H1 (cell line): Measurements from ENCODE around the gene TUT4. TPM values are rescaled to one million over a fixed set of nuclear protein-coding genes. Genes with fewer than 3 reads are reported as not detected.

Source experiments
- CTCF ChIA-PET: fragments of 300-600 bp; sonication (Branson Sonifier 250); formaldehyde crosslinking; loops from one replicate; lab custom pipeline; 2021; ENCODE audit not compliant: partially characterized antibody; lab: Charles Lee
- POLR2A ChIA-PET: fragments of 300-600 bp; sonication (Branson Sonifier 250); formaldehyde crosslinking; loops from one replicate; lab custom pipeline; 2021; ENCODE audit warnings: inconsistent platforms; ENCODE audit not compliant: partially characterized antibody; lab: Charles Lee
- DNase-seq, 2 experiments: peaks; one replicate each; pipeline versions ENCODE4 v3.0.0 to v3.0.0-alpha.2; 2010 to 2022; ENCODE audit warnings: low spot score in 2 of 2, low read depth in 1 of 2, mixed read lengths in 1 of 2
- FAIRE-seq: peaks from 2 replicates; lab custom pipeline; 2011; peaks lifted over from hg19 to GRCh38; lab: Jason Lieb, UNC
- H2AFZ ChIP-seq: 2 replicates; pipeline ENCODE4 v1.8.1; 2012; ENCODE audit warnings: low read length, inconsistent platforms
- H2AK5ac ChIP-seq: 2 replicates; pipeline ENCODE4 v1.6.1; 2013; ENCODE audit warnings: low read depth, low read length
- H2BK120ac ChIP-seq: replicated peaks from 2 replicates; pipeline ENCODE3; 2013; ENCODE audit warnings: low read depth, low read length, inconsistent platforms
- H2BK12ac ChIP-seq: 2 replicates; pipeline ENCODE4 v1.6.1; 2013; ENCODE audit warnings: low read depth, low read length
- H2BK15ac ChIP-seq: 2 replicates; pipeline ENCODE4 v1.6.1; 2013; ENCODE audit warnings: low read length
- H2BK20ac ChIP-seq: 2 replicates; pipeline ENCODE4 v1.6.1; 2013; ENCODE audit warnings: low read length
- H2BK5ac ChIP-seq: 2 replicates; pipeline ENCODE4 v1.6.1; 2013; ENCODE audit warnings: low read depth, low read length
- H3K14ac ChIP-seq: 2 replicates; pipeline ENCODE4 v1.6.1; 2013; ENCODE audit warnings: inconsistent platforms; ENCODE audit not compliant: insufficient read length
- H3K18ac ChIP-seq: 2 replicates; pipeline ENCODE4 v1.6.1; 2013; ENCODE audit warnings: low read length; ENCODE audit errors: extremely low read depth
- H3K23ac ChIP-seq: 2 replicates; pipeline ENCODE4 v1.6.1; 2013; ENCODE audit warnings: inconsistent platforms; ENCODE audit not compliant: insufficient read length
- H3K23me2 ChIP-seq: 2 replicates; pipeline ENCODE4 v1.6.1; 2013; ENCODE audit warnings: low read depth, low read length
- H3K27ac ChIP-seq: 2 replicates; pipeline ENCODE4 v1.6.1; 2011; ENCODE audit warnings: low read depth, low read length, inconsistent platforms
- H3K27me3 ChIP-seq, 4 experiments: replicated peaks in 1 of 4; 1 replicate in 1 of 4; 2 replicates in 3 of 4; pipeline versions ENCODE4 v1.6.1 to v1.8.1; 2011 to 2013; ENCODE audit warnings: low read length in 3 of 4, mild to moderate bottlenecking in 3 of 4, inconsistent platforms in 2 of 4, mixed read lengths in 2 of 4, moderate library complexity in 1 of 4; ENCODE audit not compliant: control insufficient read depth in 3 of 4, insufficient read depth in 3 of 4; ENCODE audit errors: extremely low read depth in 1 of 4
- H3K36me3 ChIP-seq, 4 experiments: 2 replicates each; pipeline versions ENCODE4 v1.6.1 to v1.8.1; 2011 to 2013; ENCODE audit warnings: mild to moderate bottlenecking in 4 of 4, low read length in 3 of 4, moderate library complexity in 2 of 4, control low read depth in 1 of 4, inconsistent platforms in 1 of 4; ENCODE audit not compliant: insufficient read depth in 4 of 4, control insufficient read depth in 2 of 4
- H3K4ac ChIP-seq: replicated peaks from 2 replicates; pipeline ENCODE3; 2013; ENCODE audit warnings: low read length, low read depth, mixed read lengths, inconsistent platforms; ENCODE audit not compliant: insufficient read length
- H3K4me1 ChIP-seq, 4 experiments: replicated peaks in 1 of 4; 1 replicate in 1 of 4; 2 replicates in 3 of 4; pipeline versions ENCODE4 v1.6.1 to v1.8.1; 2011 to 2013; ENCODE audit warnings: low read length in 3 of 4, inconsistent platforms in 2 of 4, mixed read lengths in 1 of 4; ENCODE audit not compliant: insufficient read depth in 4 of 4, control insufficient read depth in 3 of 4
- H3K4me2 ChIP-seq, 2 experiments: 2 replicates each; pipeline versions ENCODE4 v1.6.1 to v1.8.1; 2011 to 2013; ENCODE audit warnings: low read depth in 2 of 2, low read length in 2 of 2, control low read depth in 1 of 2, inconsistent platforms in 1 of 2, mild to moderate bottlenecking in 1 of 2; ENCODE audit not compliant: insufficient read depth in 1 of 2
- H3K4me3 ChIP-seq, 4 experiments: fragments of 200-600, 300-600 bp in 1 of 4; sonication (generic), shearing (Covaris generic), sonication (Bioruptor Twin) in 1 of 4; 2 replicates each; pipeline versions ENCODE4 v1.5.1 to v1.8.1; 2011 to 2016; ENCODE audit warnings: low read length in 4 of 4, low read depth in 3 of 4, control low read depth in 2 of 4, inconsistent platforms in 2 of 4, mild to moderate bottlenecking in 2 of 4, mixed read lengths in 1 of 4, moderate library complexity in 1 of 4; ENCODE audit not compliant: insufficient read depth in 2 of 4; ENCODE audit errors: extremely low read depth in 1 of 4
- H3K56ac ChIP-seq: replicated peaks from 2 replicates; pipeline ENCODE3; 2013; ENCODE audit warnings: low read depth, mild to moderate bottlenecking, mixed read lengths, low read length, inconsistent platforms; ENCODE audit not compliant: insufficient read length
- H3K79me1 ChIP-seq: 2 replicates; pipeline ENCODE4 v1.6.1; 2013; ENCODE audit warnings: low read depth, low read length, control low read depth
- H3K79me2 ChIP-seq, 2 experiments: 2 replicates each; pipeline versions ENCODE4 v1.6.1 to v1.8.1; 2012 to 2013; ENCODE audit warnings: low read length in 2 of 2, mild to moderate bottlenecking in 2 of 2, inconsistent platforms in 1 of 2; ENCODE audit not compliant: insufficient read depth in 2 of 2, control insufficient read depth in 1 of 2
- H3K9ac ChIP-seq, 4 experiments: replicated peaks in 1 of 4; 1 replicate in 1 of 4; 2 replicates in 3 of 4; pipeline versions ENCODE4 v1.6.1 to v1.8.1; 2011 to 2013; ENCODE audit warnings: low read depth in 3 of 4, low read length in 3 of 4, control low read depth in 2 of 4, mild to moderate bottlenecking in 2 of 4, moderate library complexity in 2 of 4, inconsistent platforms in 1 of 4; ENCODE audit errors: extremely low read depth in 1 of 4
- H3K9me3 ChIP-seq, 2 experiments: 2 replicates each; pipeline versions ENCODE4 v1.6.1 to v1.8.1; 2012 to 2013; ENCODE audit warnings: mild to moderate bottlenecking in 2 of 2, moderate library complexity in 2 of 2, control low read depth in 1 of 2, inconsistent platforms in 1 of 2, low read depth in 1 of 2, low read length in 1 of 2, mixed read lengths in 1 of 2; ENCODE audit not compliant: insufficient read depth in 2 of 2
- H4K20me1 ChIP-seq, 2 experiments: replicated peaks in 1 of 2; 2 replicates each; pipeline versions ENCODE3 to v1.8.1; 2011 to 2013; ENCODE audit warnings: inconsistent platforms in 2 of 2, low read length in 2 of 2, mild to moderate bottlenecking in 1 of 2; ENCODE audit not compliant: insufficient read depth in 2 of 2, control insufficient read depth in 1 of 2
- H4K5ac ChIP-seq: 2 replicates; pipeline ENCODE4 v1.6.1; 2013; ENCODE audit warnings: low read length, low read depth, mixed read lengths, inconsistent platforms; ENCODE audit not compliant: insufficient read length
- H4K8ac ChIP-seq: 2 replicates; pipeline ENCODE4 v1.8.0; 2013; ENCODE audit warnings: mild to moderate bottlenecking, moderate library complexity, low read length, inconsistent platforms; ENCODE audit not compliant: insufficient read depth; ENCODE audit errors: extremely low read depth
- H4K91ac ChIP-seq: replicated peaks from 2 replicates; pipeline ENCODE3; 2013; ENCODE audit warnings: low read length, mixed read lengths, inconsistent platforms; ENCODE audit not compliant: insufficient read length
- EP300 ChIP-seq, 2 experiments: IDR thresholded peaks; 1 replicate in 1 of 2; 2 replicates in 1 of 2; pipeline ENCODE4 v1.6.1; 2011 to 2012; ENCODE audit warnings: low read depth in 2 of 2, low read length in 2 of 2, mild to moderate bottlenecking in 2 of 2, borderline replicate concordance in 1 of 2, inconsistent platforms in 1 of 2, moderate library complexity in 1 of 2
- FOSL1 ChIP-seq: IDR thresholded peaks from 2 replicates; pipeline ENCODE4 v1.6.1; 2011; ENCODE audit warnings: mild to moderate bottlenecking, low read depth, low read length, moderate library complexity; ENCODE audit not compliant: insufficient read depth
- HDAC2 ChIP-seq, 2 experiments: fragments of 300-600 bp in 1 of 2; sonication (generic) in 1 of 2; IDR thresholded peaks; 2 replicates each; pipeline ENCODE4 v1.6.1; 2011 to 2012; ENCODE audit warnings: low read depth in 2 of 2, low read length in 2 of 2, mild to moderate bottlenecking in 2 of 2, moderate library complexity in 2 of 2, borderline replicate concordance in 1 of 2, inconsistent platforms in 1 of 2
- KDM1A ChIP-seq: fragments of 200-600, 300-600 bp; sonication (generic); IDR thresholded peaks from 2 replicates; pipeline ENCODE4 v1.7.1; 2016; ENCODE audit warnings: mild to moderate bottlenecking, low read length, borderline replicate concordance
- POU5F1 ChIP-seq: IDR thresholded peaks from 2 replicates; pipeline ENCODE4 v1.6.1; 2011; ENCODE audit warnings: low read depth, mild to moderate bottlenecking, low read length, moderate library complexity
- RBBP5 ChIP-seq: IDR thresholded peaks from 2 replicates; pipeline ENCODE4 v1.7.1; 2012; ENCODE audit warnings: low read depth, mild to moderate bottlenecking, inconsistent platforms, low read length, moderate library complexity, borderline replicate concordance
- SIRT6 ChIP-seq: IDR thresholded peaks from one replicate; pipeline ENCODE4 v1.7.1; 2012; ENCODE audit warnings: low read length, inconsistent platforms
- SP1 ChIP-seq: IDR thresholded peaks from 2 replicates; pipeline ENCODE4 v1.6.1; 2011; ENCODE audit warnings: low read depth, low read length
- SRF ChIP-seq: IDR thresholded peaks from 2 replicates; pipeline ENCODE4 v1.6.1; 2011; ENCODE audit warnings: mild to moderate bottlenecking, low read depth, low read length, moderate library complexity
- SUZ12 ChIP-seq: fragments of 200-600 bp; sonication (generic); IDR thresholded peaks from 2 replicates; pipeline ENCODE4 v1.6.1; 2012; ENCODE audit warnings: mild to moderate bottlenecking, inconsistent platforms, low read length, moderate library complexity, mixed read lengths
- YY1 ChIP-seq: IDR thresholded peaks from 2 replicates; pipeline ENCODE4 v1.6.1; 2011; ENCODE audit warnings: low read depth, mild to moderate bottlenecking, low read length
- WGBS, 2 experiments: shearing (Covaris generic) in 1 of 2; methylation state at CpG; one replicate each; pipeline versions ENCODE4 v1.1.6 to v1.1.7; 2013 to 2015; ENCODE audit warnings: low lambda C conversion rate in 2 of 2, mixed read lengths in 2 of 2, inconsistent platforms in 1 of 2, low coverage in 1 of 2, missing lambda C conversion rate in 1 of 2; ENCODE audit not compliant: insufficient replicate concordance in 2 of 2, insufficient coverage in 1 of 2, insufficient read length in 1 of 2; ENCODE audit errors: extremely low coverage in 1 of 2, missing lambda C conversion rate in 1 of 2; 5-methylcytosine and 5-hydroxymethylcytosine counted together
- polyA plus RNA-seq, 7 experiments: library from polyadenylated mRNA; depleted of rRNA in 3 of 7; stranded (reverse) in 5 of 7; unstranded in 2 of 7; fragments of >200 nt in 5 of 7; fragments of 200-250 nt in 2 of 7; gene quantifications; 1 replicate in 5 of 7; 2 replicates in 1 of 7; 4 replicates in 1 of 7; pipeline versions ENCODE4 v1.2.1 to v1.2.3, GENCODE V29; 2011 to 2013; ENCODE audit warnings: missing spikeins in 2 of 7, mixed read lengths in 2 of 7
- total RNA-seq: library from RNA; stranded (reverse); fragmentation: NEBNext Ultra II Directional; extraction: Animal tissue kit (Norgen Biotek cat#: 25700); gene quantifications from 2 replicates; pipeline ENCODE4 v1.2.1, GENCODE V29; 2021
- TF ChIP-seq, protein P1 (sequence below): IDR thresholded peaks from 2 replicates; pipeline ENCODE4 v1.6.1; 2012; ENCODE audit warnings: low read length, inconsistent platforms

The TUT4 gene
- total and polyA plus RNA-seq, 2 of the 8 experiments (the other 6 are each of a cell fraction or from before 2014, with no cell fraction given) = 54.5 to 63.3 TPM

DNA sequence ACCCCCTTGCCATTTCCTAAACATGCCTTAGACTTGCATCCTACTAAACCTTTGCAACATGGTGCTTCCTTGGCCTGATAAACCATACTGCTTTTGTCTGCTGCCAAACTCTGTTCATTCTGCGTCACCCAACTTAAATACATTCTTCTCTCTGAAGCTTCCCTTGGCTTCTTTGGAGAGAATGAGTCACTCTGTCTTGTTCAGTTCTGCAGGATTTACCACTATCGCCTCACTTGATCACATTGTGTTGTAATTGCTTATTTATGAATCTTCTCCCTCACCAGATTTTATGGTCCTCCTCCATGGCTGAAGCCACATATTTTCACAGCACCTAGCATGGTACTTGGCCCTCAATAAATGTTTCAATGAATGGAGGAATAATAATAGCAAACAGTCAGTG is 21.7 kb upstream of the TUT4 start:
- Histone ChIP-seq H3K56ac (no peak overlapping the region), H3K27ac (no peak overlapping the region), H2BK5ac (no peak overlapping the region), H3K4me3 (no peak overlapping the region), H2BK20ac (no peak overlapping the region), H2AK5ac (no peak overlapping the region), H3K23ac (no peak overlapping the region), H2BK120ac (no peak overlapping the region), H3K36me3 (no peaks in the 10 kb centered on the region), H3K4me2 (no peak overlapping the region), H3K9ac (no peak overlapping the region), H3K14ac (no peak overlapping the region), H3K9me3 (no peaks in the 10 kb centered on the region), H4K20me1 (no peaks in the 10 kb centered on the region), H2BK12ac (no peak overlapping the region), H2AFZ (no peak overlapping the region), H2BK15ac (no peak overlapping the region; the same call in 1 of the 2 replicates), H3K4ac (peak overlapping the region; percentile 5), H3K27me3 (no peaks in the 10 kb centered on the region), H3K4me1 (no peaks in the 10 kb centered on the region), H3K79me1 (no peaks in the 10 kb centered on the region), H4K91ac (no peak overlapping the region), H3K18ac (no peak overlapping the region), H3K23me2 (no peaks in the 10 kb centered on the region), H4K5ac (no peak overlapping the region), H4K8ac (no peak overlapping the region), H3K79me2 (no peaks in the 10 kb centered on the region)
- ChIA-PET POLR2A (interaction anchor here (1.2 kb wide), 1 partner anchor 21 kb away, joined by 3 read pairs; the partner anchor contains the start of gene TUT4), CTCF (interaction anchor here (1.5 kb wide), 1 partner anchor 112 kb away, joined by 4 read pairs; no protein-coding TSS in a partner anchor)
- no peak for DNase-seq
- no peak for FAIRE-seq
- WGBS, 2 experiments = 88% methylated on average over 2 of the region's 2 CpGs; no CpG with 5 or more reads in 1 of the 2 experiments
- TF ChIP-seq SP1 = no peak
- no peak for TF ChIP-seq YY1
- TF ChIP-seq RBBP5 = no peak
- TF ChIP-seq POU5F1 = no peak
- no peak for TF ChIP-seq SRF
- TF ChIP-seq KDM1A = no peak
- TF ChIP-seq EP300 (IDR thresholded peaks at IDR 0.05; ENCODE audit: borderline replicate concordance in 1 of 2, low read depth in 2 of 2, low read length in 2 of 2) = no peak
- TF ChIP-seq SIRT6 = no peak
- no peak for TF ChIP-seq HDAC2 (IDR thresholded peaks at IDR 0.05; ENCODE audit: borderline replicate concordance in 1 of 2, low read depth in 2 of 2, low read length in 2 of 2)
- TF ChIP-seq SUZ12 = no peak
- TF ChIP-seq, protein P1, sequence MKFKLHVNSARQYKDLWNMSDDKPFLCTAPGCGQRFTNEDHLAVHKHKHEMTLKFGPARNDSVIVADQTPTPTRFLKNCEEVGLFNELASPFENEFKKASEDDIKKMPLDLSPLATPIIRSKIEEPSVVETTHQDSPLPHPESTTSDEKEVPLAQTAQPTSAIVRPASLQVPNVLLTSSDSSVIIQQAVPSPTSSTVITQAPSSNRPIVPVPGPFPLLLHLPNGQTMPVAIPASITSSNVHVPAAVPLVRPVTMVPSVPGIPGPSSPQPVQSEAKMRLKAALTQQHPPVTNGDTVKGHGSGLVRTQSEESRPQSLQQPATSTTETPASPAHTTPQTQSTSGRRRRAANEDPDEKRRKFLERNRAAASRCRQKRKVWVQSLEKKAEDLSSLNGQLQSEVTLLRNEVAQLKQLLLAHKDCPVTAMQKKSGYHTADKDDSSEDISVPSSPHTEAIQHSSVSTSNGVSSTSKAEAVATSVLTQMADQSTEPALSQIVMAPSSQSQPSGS = no peak
- no peak for TF ChIP-seq FOSL1
